ENCODE results near the gene TMC8. TPM values are rescaled to one million over a fixed set of nuclear protein-coding genes. Genes with fewer than 3 reads are reported as not detected.

Gene TMC8
- total and polyA plus RNA-seq, 3 experiments from 2014 or later: 117 to 139 (median 126) TPM

DNA sequence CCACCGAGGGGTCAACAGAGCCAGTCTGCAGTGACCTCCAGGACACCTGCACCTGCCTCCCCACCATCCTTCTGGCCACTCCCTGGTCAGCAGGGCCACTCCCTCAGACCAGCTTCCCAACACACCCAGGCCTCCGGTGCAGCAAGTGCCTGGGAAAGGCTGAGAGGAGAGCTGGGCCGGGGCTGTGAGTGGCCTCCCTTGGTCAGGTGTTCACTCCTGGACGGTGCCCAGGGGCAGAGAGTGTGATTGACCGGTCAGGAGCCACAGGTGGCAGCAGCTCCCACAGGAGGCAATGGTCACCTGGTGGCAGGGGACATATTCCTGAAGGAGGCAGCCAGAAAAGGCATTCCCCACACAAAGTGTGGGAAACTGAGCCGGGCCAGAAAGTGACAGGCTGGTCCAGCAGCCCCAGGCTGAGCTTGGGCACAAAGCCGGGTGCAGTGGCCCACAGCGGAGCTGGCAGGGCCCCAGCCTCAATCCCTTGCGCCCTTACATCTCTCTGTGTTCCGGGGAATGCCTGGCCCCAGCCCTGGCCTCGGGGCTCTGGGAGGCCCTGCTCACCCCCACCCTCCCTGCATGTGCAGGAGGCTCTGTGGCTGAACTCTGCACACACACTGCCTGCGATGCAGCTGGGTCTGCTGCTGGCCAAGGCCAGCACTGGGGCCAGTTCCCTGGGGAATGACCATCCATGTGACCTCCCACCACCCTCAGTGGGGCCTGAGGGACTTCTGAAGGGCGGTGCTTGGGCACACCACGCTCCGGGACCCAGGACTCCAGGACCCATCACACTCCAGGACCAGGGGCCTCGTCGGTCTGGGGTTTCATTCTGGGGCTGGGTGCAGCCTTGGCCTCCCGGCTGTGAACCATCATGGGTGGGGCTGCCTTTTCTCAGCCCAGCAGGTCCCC lies 14.4 kb downstream of the TMC8 start:
- H3K36me3 ChIP-seq (ENCODE audit: insufficient read depth, low read length): peaks cover 13% of the 10 kb centered on the region
- Mint-ChIP-seq H3K4me3 (no peak overlapping the region), H3K27me3 (no peaks in the 10 kb centered on the region), H3K27ac (peak overlapping the region in 1 of 8 donors; percentile 54), H3K36me3 (peaks cover 0 to 20% (median 0%) of the 10 kb centered on the region in 3 donors), H3K9me3 (no peaks in the 10 kb centered on the region), H3K4me1 (peaks cover 17 to 47% (median 18%) of the 10 kb centered on the region in 3 donors)
- no peaks in the 10 kb centered on the region for H3K27me3 ChIP-seq (ENCODE audit: insufficient read depth, low read length, poor library complexity, severe bottlenecking)
- ChIA-PET CTCF (interaction anchor here (0.8 to 2.1 kb wide), 4 partner anchors 23 to 42 kb away, joined by 3 to 11 read pairs (median 3); partner anchors contain the start of gene TK1), POLR2A (interaction anchor here (1.3 to 17.3 kb wide), 2 partner anchors 10 to 20 kb away, joined by 4 to 333 read pairs; partner anchors contain the start of genes TMC6 and TMC8)
- H3K4me1 ChIP-seq (ENCODE audit: insufficient read depth, low read length): peaks cover 47% of the 10 kb centered on the region
- H3K4me3 ChIP-seq (ENCODE audit: low read length): no peak overlapping the region
- DNase-seq: no peak
- no peaks in the 10 kb centered on the region for H3K9me3 ChIP-seq (ENCODE audit: low read length)
- H3K27ac ChIP-seq (ENCODE audit: low read depth, low read length): peak overlapping the region; percentile 51

DNA sequence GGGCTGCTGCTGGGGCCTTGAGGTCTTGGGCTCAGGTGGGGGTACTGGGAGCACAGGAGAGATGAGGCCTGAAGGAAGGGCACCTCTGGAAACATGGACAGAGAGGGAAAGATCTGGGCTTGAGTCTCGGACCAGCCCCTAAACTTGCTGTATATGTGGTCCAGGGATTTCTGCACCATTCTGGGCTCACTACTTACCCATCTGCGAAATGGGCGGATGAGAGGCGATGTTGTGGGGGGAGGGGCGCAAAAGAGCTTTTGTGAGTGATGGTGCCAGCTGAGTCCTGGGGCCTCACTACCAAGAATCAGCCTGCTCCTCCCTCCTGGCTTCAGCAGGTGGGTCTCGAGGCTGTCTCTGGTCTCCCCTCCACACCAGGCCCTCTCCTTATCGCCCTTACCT lies 15.9 kb downstream of the TMC8 start:
- no peak overlapping the region for H3K27ac Mint-ChIP-seq
- H3K4me1 ChIP-seq (ENCODE audit: insufficient read depth, low read length): peaks cover 35% of the 10 kb centered on the region
- H3K27ac ChIP-seq (ENCODE audit: low read depth, low read length): no peak overlapping the region

DNA sequence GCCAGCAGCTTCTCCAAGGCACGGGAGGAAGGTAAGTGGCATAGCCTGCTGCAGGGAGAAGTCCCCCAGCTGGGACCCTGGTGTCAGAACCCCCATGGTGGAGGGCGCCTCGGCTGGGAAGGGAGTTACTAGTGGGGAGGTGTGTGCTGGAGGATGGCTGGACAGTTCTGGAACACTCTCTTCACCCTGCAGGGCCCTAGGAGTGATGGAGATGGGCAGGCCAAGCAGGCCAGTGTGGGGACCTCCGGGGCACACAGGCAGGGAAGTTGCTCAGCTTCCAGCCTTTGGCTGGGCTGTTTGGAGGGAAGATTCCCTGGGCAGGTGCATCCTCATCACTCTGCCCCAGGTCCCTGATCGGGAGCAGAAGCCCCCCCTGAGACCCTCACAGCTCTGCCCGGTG lies 16.3 kb downstream of the TMC8 start:
- DNase-seq: no peak
- no peaks in the 10 kb centered on the region for H3K9me3 Mint-ChIP-seq
- peaks cover 7 to 33% (median 10%) of the 10 kb centered on the region in 3 donors for H3K4me1 Mint-ChIP-seq
- Histone ChIP-seq H3K27ac (ENCODE audit: low read depth, low read length) (no peak overlapping the region), H3K27me3 (ENCODE audit: insufficient read depth, low read length, poor library complexity, severe bottlenecking) (no peaks in the 10 kb centered on the region), H3K4me3 (ENCODE audit: low read length) (no peak overlapping the region), H3K9me3 (ENCODE audit: low read length) (no peaks in the 10 kb centered on the region), H3K4me1 (ENCODE audit: insufficient read depth, low read length) (peaks cover 31% of the 10 kb centered on the region), H3K36me3 (ENCODE audit: insufficient read depth, low read length) (peaks cover 8% of the 10 kb centered on the region)
- CTCF ChIA-PET: interaction anchor here (1.4 kb wide), 1 partner anchor 34 kb away, joined by 4 read pairs; no protein-coding TSS in a partner anchor
- POLR2A ChIA-PET: no interaction called here
- H3K4me3 Mint-ChIP-seq: no peak overlapping the region
- no peak overlapping the region for H3K27ac Mint-ChIP-seq
- no peaks in the 10 kb centered on the region for H3K27me3 Mint-ChIP-seq
- peaks cover 0 to 9% (median 0%) of the 10 kb centered on the region in 3 donors for H3K36me3 Mint-ChIP-seq

More for the DNA sequence above, 15.9 kb downstream of the TMC8 start:
- Histone ChIP-seq H3K4me3 (ENCODE audit: low read length) (no peak overlapping the region), H3K27me3 (ENCODE audit: insufficient read depth, low read length, poor library complexity, severe bottlenecking) (no peaks in the 10 kb centered on the region), H3K36me3 (ENCODE audit: insufficient read depth, low read length) (peaks cover 11% of the 10 kb centered on the region), H3K9me3 (ENCODE audit: low read length) (no peaks in the 10 kb centered on the region)
- H3K4me1 Mint-ChIP-seq: peaks cover 7 to 37% (median 10%) of the 10 kb centered on the region in 3 donors
- no peaks in the 10 kb centered on the region for H3K27me3 Mint-ChIP-seq
- no peak for DNase-seq
- peaks cover 0 to 13% (median 0%) of the 10 kb centered on the region in 3 donors for H3K36me3 Mint-ChIP-seq
- no peak overlapping the region for H3K4me3 Mint-ChIP-seq
- no peaks in the 10 kb centered on the region for H3K9me3 Mint-ChIP-seq
- CTCF ChIA-PET: interaction anchor here (1.4 kb wide), 1 partner anchor 34 kb away, joined by 4 read pairs; no protein-coding TSS in a partner anchor
- POLR2A ChIA-PET: no interaction called here

DNA sequence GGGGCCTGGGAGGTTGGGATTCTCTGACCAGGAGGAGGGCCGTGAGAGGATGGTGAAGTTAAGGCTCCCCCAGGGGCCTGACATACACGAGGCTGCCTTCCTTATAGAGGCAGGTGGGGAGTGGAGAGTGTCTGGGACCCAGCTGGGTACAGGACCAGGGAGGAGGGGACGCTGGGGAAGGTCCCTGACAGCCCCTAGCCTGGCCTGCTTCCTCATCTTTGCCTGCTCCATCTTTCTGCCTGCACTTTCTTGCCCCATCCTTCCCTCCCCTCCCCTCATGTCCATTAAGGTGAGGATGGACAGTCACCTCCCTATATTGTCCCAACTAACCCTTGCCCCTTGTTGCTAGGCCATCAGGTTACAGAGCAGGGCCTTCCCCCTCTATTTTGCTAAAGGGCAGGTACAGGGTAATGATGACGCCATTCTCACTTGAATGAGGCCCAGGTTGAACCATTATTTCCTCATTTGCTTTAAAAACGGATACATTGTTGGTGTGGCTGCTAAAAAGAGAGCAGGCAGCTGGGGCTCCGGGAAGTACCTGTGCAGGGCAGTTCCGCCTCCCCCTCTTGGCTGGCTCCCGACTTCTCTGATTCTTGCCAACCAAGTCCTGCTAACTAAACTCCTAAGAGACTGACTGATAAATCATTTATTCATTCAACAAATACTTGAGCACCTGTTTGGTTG lies 16.9 kb downstream of the TMC8 start:
- ChIA-PET POLR2A (no interaction called here), CTCF (interaction anchor here (1.0 to 1.6 kb wide), 3 partner anchors 9 to 35 kb away, joined by 3 to 5 read pairs (median 4); no protein-coding TSS in a partner anchor)
- DNase-seq: no peak
- peaks cover 0 to 3% (median 0%) of the 10 kb centered on the region in 3 donors for H3K36me3 Mint-ChIP-seq
- no peak overlapping the region for H3K4me3 Mint-ChIP-seq
- no peak overlapping the region for H3K4me3 ChIP-seq (ENCODE audit: low read length)
- H3K27me3 ChIP-seq (ENCODE audit: insufficient read depth, low read length, poor library complexity, severe bottlenecking): no peaks in the 10 kb centered on the region
- peak overlapping the region in 3 of 8 donors; percentile 17 to 72 (median 26) for H3K27ac Mint-ChIP-seq
- H3K36me3 ChIP-seq (ENCODE audit: insufficient read depth, low read length): peaks cover 3% of the 10 kb centered on the region
- H3K9me3 ChIP-seq (ENCODE audit: low read length): no peaks in the 10 kb centered on the region
- H3K27ac ChIP-seq (ENCODE audit: low read depth, low read length): no peak overlapping the region
- no peaks in the 10 kb centered on the region for H3K27me3 Mint-ChIP-seq
- H3K4me1 Mint-ChIP-seq: peaks cover 4 to 27% (median 9%) of the 10 kb centered on the region in 3 donors
- H3K9me3 Mint-ChIP-seq: no peaks in the 10 kb centered on the region
- H3K4me1 ChIP-seq (ENCODE audit: insufficient read depth, low read length): peaks cover 25% of the 10 kb centered on the region

DNA sequence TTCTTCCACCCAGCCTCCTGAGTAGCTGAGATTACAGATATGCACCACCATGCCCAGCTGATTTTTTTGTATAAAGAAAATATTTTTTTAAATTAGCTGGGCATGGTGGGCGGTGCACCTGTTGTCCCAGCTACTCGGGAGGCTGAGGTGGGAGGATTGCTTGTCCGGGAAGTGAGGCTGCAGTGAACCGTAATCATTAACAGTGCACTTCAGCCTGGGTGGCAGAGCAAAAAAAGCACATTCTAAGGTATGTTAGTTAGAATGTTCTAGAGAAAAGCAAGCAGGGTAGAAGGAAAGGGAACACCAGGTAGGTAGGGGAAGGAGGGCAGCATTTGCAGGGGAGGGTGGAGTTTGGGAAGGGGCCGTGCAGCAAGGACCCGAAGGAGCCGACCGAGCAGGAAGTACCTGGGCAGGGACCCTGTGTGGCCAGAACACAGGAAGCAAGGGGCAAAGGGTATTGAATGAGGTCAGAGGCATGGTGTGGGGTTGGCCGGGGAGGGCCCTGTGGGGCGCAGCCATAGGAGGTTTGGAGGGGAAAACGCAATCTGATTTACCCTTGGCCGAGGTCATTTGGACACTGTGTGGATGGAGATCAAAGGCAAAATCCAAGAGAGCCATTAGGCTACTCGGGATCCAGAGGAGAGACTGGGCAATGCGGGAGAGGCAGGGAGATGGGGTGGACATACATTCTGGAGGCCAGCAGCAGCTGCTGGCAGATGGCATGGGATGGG lies 17.9 kb downstream of the TMC8 start:
- Mint-ChIP-seq H3K27me3 (no peaks in the 10 kb centered on the region), H3K4me3 (peak overlapping the region in 1 of 7 donors; percentile 13), H3K9me3 (no peaks in the 10 kb centered on the region), H3K4me1 (peaks cover 0 to 19% (median 3%) of the 10 kb centered on the region in 3 donors), H3K36me3 (no peaks in the 10 kb centered on the region), H3K27ac (peak overlapping the region in 2 of 8 donors; percentile 35 to 54)
- Histone ChIP-seq H3K4me3 (ENCODE audit: low read length) (no peak overlapping the region), H3K27me3 (ENCODE audit: insufficient read depth, low read length, poor library complexity, severe bottlenecking) (no peaks in the 10 kb centered on the region), H3K4me1 (ENCODE audit: insufficient read depth, low read length) (peaks cover 19% of the 10 kb centered on the region), H3K27ac (ENCODE audit: low read depth, low read length) (no peak overlapping the region), H3K36me3 (ENCODE audit: insufficient read depth, low read length) (no peaks in the 10 kb centered on the region), H3K9me3 (ENCODE audit: low read length) (no peaks in the 10 kb centered on the region)
- DNase-seq: no peak
- ChIA-PET CTCF (interaction anchor here (1.0 to 1.6 kb wide), 2 partner anchors 10 to 14 kb away, joined by 3 to 5 read pairs; no protein-coding TSS in a partner anchor), POLR2A (no interaction called here)

DNA sequence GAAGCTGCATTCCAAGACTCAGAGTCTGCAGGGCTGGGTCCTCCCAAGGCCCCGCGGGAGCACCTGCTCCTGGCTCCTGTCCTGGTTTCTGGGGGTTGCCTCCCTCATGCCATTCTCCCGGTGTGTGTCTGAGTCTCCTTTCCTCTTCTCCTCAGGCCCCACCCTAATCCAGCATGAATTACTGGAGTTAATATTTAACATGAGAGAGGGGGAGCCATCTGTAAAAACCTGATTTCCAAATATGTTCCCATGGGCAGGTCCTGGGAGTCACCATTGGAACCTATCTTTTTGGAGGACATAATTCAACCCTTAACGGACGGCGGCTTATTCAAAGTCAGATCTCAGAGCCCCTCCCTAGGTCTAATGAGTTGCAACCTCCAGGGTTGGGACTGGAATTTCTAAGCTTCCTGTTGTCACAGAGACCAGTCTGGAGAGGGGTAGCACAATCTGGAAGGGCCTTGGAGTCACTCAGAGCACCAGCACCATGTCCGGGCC lies 21.0 kb downstream of the TMC8 start:
- Histone ChIP-seq H3K9me3 (ENCODE audit: low read length) (no peaks in the 10 kb centered on the region), H3K4me3 (ENCODE audit: low read length) (no peak overlapping the region), H3K36me3 (ENCODE audit: insufficient read depth, low read length) (no peaks in the 10 kb centered on the region), H3K4me1 (ENCODE audit: insufficient read depth, low read length) (peaks cover 13% of the 10 kb centered on the region), H3K27me3 (ENCODE audit: insufficient read depth, low read length, poor library complexity, severe bottlenecking) (no peaks in the 10 kb centered on the region), H3K27ac (ENCODE audit: low read depth, low read length) (no peak overlapping the region)
- ChIA-PET POLR2A (no interaction called here), CTCF (interaction anchor here (0.9 to 1.5 kb wide), 2 partner anchors 9 to 12 kb away, joined by 3 to 4 read pairs; no protein-coding TSS in a partner anchor)
- no peak for DNase-seq
- Mint-ChIP-seq H3K27me3 (no peaks in the 10 kb centered on the region), H3K4me1 (peaks cover 0 to 6% (median 3%) of the 10 kb centered on the region in 3 donors), H3K27ac (peak overlapping the region in 1 of 8 donors; percentile 33), H3K4me3 (no peak overlapping the region), H3K9me3 (no peaks in the 10 kb centered on the region), H3K36me3 (no peaks in the 10 kb centered on the region)
